Stimulated activated naive B cell treated with anti-CD40 and anti-IgM and Interleukin-4, amounts not matched to agents 10 μg/mL and 1 μg/mL and 100 μg/mL, for 72 hours (primary cell): ENCODE measurements around the gene BNIP5.

ENCODE experiments used
- ATAC-seq, 2 donors: fragments of 150-1000 bp; cut with Tn5 transposase; replicated peaks; 2 replicates each; pipeline ENCODE4 v1.10.0; 2021; ENCODE audit warnings: moderate library complexity in 1 of 2
- DNase-seq: peaks from one replicate; pipeline ENCODE4 v3.0.0; 2021
- H3K27ac Mint-ChIP-seq: one replicate; pipeline ENCODE4 v1.8.0; 2022; ENCODE audit warnings: mild to moderate bottlenecking, mixed read lengths
- H3K27me3 Mint-ChIP-seq, 2 donors: one replicate each; pipeline ENCODE4 v1.8.0; 2022; ENCODE audit warnings: mixed read lengths in 2 of 2
- H3K36me3 Mint-ChIP-seq, 2 donors: one replicate each; pipeline ENCODE4 v1.8.0; 2022; ENCODE audit warnings: mixed read lengths in 2 of 2, mild to moderate bottlenecking in 1 of 2
- H3K4me1 Mint-ChIP-seq, 2 donors: one replicate each; pipeline ENCODE4 v1.8.0; 2022; ENCODE audit warnings: mixed read lengths in 2 of 2, mild to moderate bottlenecking in 1 of 2
- H3K4me3 Mint-ChIP-seq, 2 donors: one replicate each; pipeline ENCODE4 v1.8.0; 2022; ENCODE audit warnings: mild to moderate bottlenecking in 2 of 2, mixed read lengths in 2 of 2, moderate library complexity in 1 of 2
- H3K9me3 Mint-ChIP-seq, 2 donors: one replicate each; pipeline ENCODE4 v1.8.0; 2022; ENCODE audit warnings: mixed read lengths in 2 of 2, mild to moderate bottlenecking in 1 of 2

Gene BNIP5

GRCh38 chr6:36360241-36361054, 23.8 kb upstream of the BNIP5 start:
- Mint-ChIP-seq H3K4me1 (peaks cover 38 to 41% of the 10 kb centered on the region in 2 donors), H3K27ac (peak overlapping the region; percentile 56), H3K4me3 (peak overlapping the region; percentile 33 to 37), H3K27me3 (peaks cover 0 to 2% of the 10 kb centered on the region in 2 donors), H3K36me3 (no peaks in the 10 kb centered on the region), H3K9me3 (no peaks in the 10 kb centered on the region)
- DNase-seq (peak; percentile 65), ATAC-seq (peak; percentile 78 to 80)

GRCh38 chr6:36358226-36358915, 21.7 kb upstream of the BNIP5 start:
- H3K27me3 Mint-ChIP-seq, result peaks cover 0 to 5% of the 10 kb centered on the region in 2 donors
- H3K4me1 Mint-ChIP-seq, result peaks cover 28 to 32% of the 10 kb centered on the region in 2 donors
- H3K36me3 Mint-ChIP-seq, result no peaks in the 10 kb centered on the region
- H3K9me3 Mint-ChIP-seq, result peaks cover 0 to 1% of the 10 kb centered on the region in 2 donors
- DNase-seq (peak; percentile 13), ATAC-seq (peak; percentile 54 to 72)
- peak overlapping the region; percentile 40 for H3K27ac Mint-ChIP-seq
- H3K4me3 Mint-ChIP-seq, result peak overlapping the region in 1 of 2 donors; percentile 14

- ATAC-seq (no peak), DNase-seq (no peak)
- peaks cover 0 to 5% of the 10 kb centered on the region in 2 donors for H3K27me3 Mint-ChIP-seq
- H3K27ac Mint-ChIP-seq, result no peak overlapping the region
- peaks cover 28 to 32% of the 10 kb centered on the region in 2 donors for H3K4me1 Mint-ChIP-seq
- no peaks in the 10 kb centered on the region for H3K36me3 Mint-ChIP-seq
- peaks cover 0 to 3% of the 10 kb centered on the region in 2 donors for H3K9me3 Mint-ChIP-seq
- H3K4me3 Mint-ChIP-seq, result no peak overlapping the region
These were observed 21.2 kb upstream of the BNIP5 start for GRCh38 chr6:36357872-36358225.

- DNase-seq, result no peak
- H3K27ac Mint-ChIP-seq, result no peak overlapping the region
- H3K4me1 Mint-ChIP-seq, result peaks cover 23 to 27% of the 10 kb centered on the region in 2 donors
- H3K9me3 Mint-ChIP-seq, result peaks cover 0 to 3% of the 10 kb centered on the region in 2 donors
- peak in 1 of 2 donors; percentile 28 for ATAC-seq
- H3K36me3 Mint-ChIP-seq, result no peaks in the 10 kb centered on the region
- peaks cover 0 to 5% of the 10 kb centered on the region in 2 donors for H3K27me3 Mint-ChIP-seq
- H3K4me3 Mint-ChIP-seq, result no peak overlapping the region
These were observed 19.1 kb upstream of the BNIP5 start for GRCh38 chr6:36355819-36356218.

GRCh38 chr6:36353411-36353915, 16.8 kb upstream of the BNIP5 start:
- Mint-ChIP-seq H3K4me3 (no peak overlapping the region), H3K4me1 (peaks cover 18 to 20% of the 10 kb centered on the region in 2 donors), H3K27ac (no peak overlapping the region), H3K27me3 (peaks cover 0 to 5% of the 10 kb centered on the region in 2 donors), H3K9me3 (peaks cover 0 to 3% of the 10 kb centered on the region in 2 donors), H3K36me3 (no peaks in the 10 kb centered on the region)
- no peak for DNase-seq
- no peak for ATAC-seq

- ATAC-seq (no peak), DNase-seq (no peak)
- Mint-ChIP-seq H3K27ac (no peak overlapping the region), H3K27me3 (peaks cover 0 to 5% of the 10 kb centered on the region in 2 donors), H3K4me3 (no peak overlapping the region), H3K4me1 (peaks cover 11 to 12% of the 10 kb centered on the region in 2 donors), H3K9me3 (peaks cover 0 to 3% of the 10 kb centered on the region in 2 donors), H3K36me3 (no peaks in the 10 kb centered on the region)
These were observed 15.9 kb upstream of the BNIP5 start for GRCh38 chr6:36352477-36353157.

- H3K27me3 Mint-ChIP-seq, result peaks cover 0 to 5% of the 10 kb centered on the region in 2 donors
- H3K9me3 Mint-ChIP-seq, result peaks cover 0 to 3% of the 10 kb centered on the region in 2 donors
- no peak overlapping the region for H3K4me3 Mint-ChIP-seq
- H3K4me1 Mint-ChIP-seq, result peaks cover 9 to 11% of the 10 kb centered on the region in 2 donors
- no peak for ATAC-seq
- DNase-seq, result no peak
- H3K36me3 Mint-ChIP-seq, result no peaks in the 10 kb centered on the region
- H3K27ac Mint-ChIP-seq, result no peak overlapping the region
These were observed 14.2 kb upstream of the BNIP5 start for GRCh38 chr6:36350681-36351571.

GRCh38 chr6:36350082-36350481, 13.4 kb upstream of the BNIP5 start:
- H3K27me3 Mint-ChIP-seq, result peaks cover 0 to under 1% of the 10 kb centered on the region in 2 donors
- H3K4me1 Mint-ChIP-seq, result peaks cover 7 to 11% of the 10 kb centered on the region in 2 donors
- H3K27ac Mint-ChIP-seq, result no peak overlapping the region
- H3K4me3 Mint-ChIP-seq, result no peak overlapping the region
- no peaks in the 10 kb centered on the region for H3K36me3 Mint-ChIP-seq
- ATAC-seq (no peak), DNase-seq (no peak)
- H3K9me3 Mint-ChIP-seq, result peaks cover 0 to 3% of the 10 kb centered on the region in 2 donors

GRCh38 chr6:36349240-36349639, 12.6 kb upstream of the BNIP5 start:
- DNase-seq (no peak), ATAC-seq (peak; percentile 33 to 42)
- H3K27ac Mint-ChIP-seq, result no peak overlapping the region
- peaks cover 7 to 11% of the 10 kb centered on the region in 2 donors for H3K4me1 Mint-ChIP-seq
- H3K9me3 Mint-ChIP-seq, result peaks cover 0 to 3% of the 10 kb centered on the region in 2 donors
- H3K36me3 Mint-ChIP-seq, result no peaks in the 10 kb centered on the region
- H3K27me3 Mint-ChIP-seq, result no peaks in the 10 kb centered on the region
- no peak overlapping the region for H3K4me3 Mint-ChIP-seq

GRCh38 chr6:36347621-36348020, 10.9 kb upstream of the BNIP5 start:
- Mint-ChIP-seq H3K36me3 (no peaks in the 10 kb centered on the region), H3K9me3 (no peaks in the 10 kb centered on the region), H3K4me1 (peaks cover 7 to 11% of the 10 kb centered on the region in 2 donors), H3K4me3 (no peak overlapping the region), H3K27me3 (no peaks in the 10 kb centered on the region), H3K27ac (no peak overlapping the region)
- ATAC-seq (no peak), DNase-seq (no peak)

GRCh38 chr6:36346486-36347273, 10.0 kb upstream of the BNIP5 start:
- H3K27me3 Mint-ChIP-seq, result no peaks in the 10 kb centered on the region
- H3K27ac Mint-ChIP-seq, result no peak overlapping the region
- no peaks in the 10 kb centered on the region for H3K9me3 Mint-ChIP-seq
- H3K4me3 Mint-ChIP-seq, result no peak overlapping the region
- no peak for DNase-seq
- H3K36me3 Mint-ChIP-seq, result no peaks in the 10 kb centered on the region
- no peak for ATAC-seq
- H3K4me1 Mint-ChIP-seq, result peaks cover 7 to 11% of the 10 kb centered on the region in 2 donors

- Mint-ChIP-seq H3K4me1 (peaks cover 7 to 13% of the 10 kb centered on the region in 2 donors), H3K9me3 (no peaks in the 10 kb centered on the region), H3K4me3 (no peak overlapping the region), H3K36me3 (no peaks in the 10 kb centered on the region), H3K27ac (no peak overlapping the region), H3K27me3 (peaks cover 1 to 2% of the 10 kb centered on the region in 2 donors)
- no peak for ATAC-seq
- DNase-seq, result no peak
These were observed 9.2 kb upstream of the BNIP5 start for GRCh38 chr6:36345681-36346466.
